GM19397 (cell line): Measurements from ENCODE around the gene NDUFS2.
A peak's percentile ranks its signal among the peaks of the same experiment; 100 is the strongest.
"Not testable (repeated sequence)": the region's sequence is repeated elsewhere in the genome, so short reads cannot be mapped to it uniquely, and the experiment has no call there.

ENCODE experiments used
- ATAC-seq: cut with Tn5 transposase; IDR thresholded peaks from one replicate; pipeline ENCODE4 v1.9.1; 2021; ENCODE audit warnings: mild to moderate bottlenecking, moderate library complexity; ENCODE audit not compliant: unreplicated experiment

Gene NDUFS2

DNA sequence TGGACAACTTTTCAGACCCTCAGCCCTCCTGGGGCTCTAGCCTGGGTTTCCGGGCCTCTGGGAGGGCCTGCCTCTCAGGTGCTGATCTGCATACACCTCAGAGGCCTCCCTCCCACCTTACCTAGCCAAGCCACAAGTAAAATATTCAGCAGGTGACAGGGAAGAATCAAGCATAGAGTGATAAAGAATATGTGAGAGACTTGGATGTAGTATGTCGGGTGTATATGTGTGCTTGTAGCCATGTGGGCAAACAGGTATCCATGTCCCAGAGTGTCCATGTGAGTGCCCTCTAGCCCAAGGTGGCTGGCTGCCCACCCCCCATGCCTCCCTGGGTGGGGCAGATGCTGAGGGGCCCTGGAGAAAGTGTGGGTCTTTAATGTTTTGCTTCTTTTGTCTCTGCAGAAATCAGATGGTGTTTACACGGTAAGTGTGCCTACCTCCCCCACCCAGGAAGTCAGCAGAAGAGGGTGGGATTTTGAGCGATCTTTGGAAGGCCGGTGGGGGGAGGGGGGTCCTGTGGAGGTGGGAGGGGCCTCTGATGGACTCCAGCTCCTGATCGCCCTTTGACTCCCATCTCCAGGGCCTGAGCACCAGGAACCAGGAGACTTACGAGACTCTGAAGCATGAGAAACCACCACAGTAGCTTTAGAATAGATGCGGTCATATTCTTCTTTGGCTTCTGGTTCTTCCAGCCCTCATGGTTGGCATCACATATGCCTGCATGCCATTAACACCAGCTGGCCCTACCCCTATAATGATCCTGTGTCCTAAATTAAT, 16.3 kb downstream of the NDUFS2 start:
- ATAC-seq = no peak

- ATAC-seq = no peak
Observed at GRCh38 chr1:161219078-161219892, 17.1 kb downstream of the NDUFS2 start.

DNA sequence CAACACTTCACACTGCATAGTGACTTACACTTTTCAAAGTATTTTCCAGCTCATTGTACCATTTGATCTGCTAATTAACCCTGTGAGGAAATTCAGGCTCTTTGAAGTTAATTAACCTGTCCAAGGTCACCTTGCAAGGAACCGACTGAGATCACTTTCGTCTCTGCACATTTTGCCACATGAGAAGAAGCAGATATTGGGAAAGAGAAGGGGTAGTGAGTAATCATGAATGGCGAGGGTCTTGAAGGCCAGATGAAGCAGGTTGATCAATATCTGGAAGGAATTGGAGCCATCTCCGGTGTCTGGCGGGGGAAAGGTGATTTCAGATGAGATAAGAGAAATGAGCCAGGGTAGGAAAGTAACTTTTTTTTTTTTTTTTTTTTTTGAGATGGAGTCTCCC, 17.8 kb downstream of the NDUFS2 start:
- ATAC-seq = no peak

GRCh38 chr1:161222175-161223019, 20.2 kb downstream of the NDUFS2 start:
- no peak for ATAC-seq

- ATAC-seq = no peak
Observed at GRCh38 chr1:161223805-161224694, 21.9 kb downstream of the NDUFS2 start.

DNA sequence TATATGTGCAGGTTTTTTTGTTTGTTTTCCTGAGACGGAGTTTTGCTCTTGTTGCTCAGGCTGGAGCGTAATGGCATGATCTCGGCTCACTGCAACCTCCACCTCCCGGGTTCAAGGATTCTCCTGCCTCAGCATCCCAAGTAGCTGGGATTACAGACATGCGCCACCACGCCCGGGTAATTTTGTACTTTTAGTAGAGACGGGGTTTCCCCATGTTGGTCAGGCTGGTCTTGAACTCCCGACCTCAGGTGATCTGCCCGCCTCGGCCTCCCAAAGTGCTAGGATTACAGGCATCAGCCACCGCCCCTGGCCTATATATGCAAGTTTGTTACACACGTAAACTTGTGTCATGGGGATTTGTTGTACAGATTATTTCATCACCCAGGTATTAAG, 22.5 kb downstream of the NDUFS2 start:
- ATAC-seq = not testable (repeated sequence)

GRCh38 chr1:161225178-161225533, 23.0 kb downstream of the NDUFS2 start:
- ATAC-seq = no peak

- peak; percentile 90 for ATAC-seq
Observed at GRCh38 chr1:161225534-161226319, 23.6 kb downstream of the NDUFS2 start, which contains the start of gene TOMM40L. TSS of gene TOMM40L (plus strand) at chr1:161226060. CDS start at chr1:161226490, 430 bp downstream.

- ATAC-seq = no peak
Observed at GRCh38 chr1:161226320-161226711, 24.1 kb downstream of the NDUFS2 start.

DNA sequence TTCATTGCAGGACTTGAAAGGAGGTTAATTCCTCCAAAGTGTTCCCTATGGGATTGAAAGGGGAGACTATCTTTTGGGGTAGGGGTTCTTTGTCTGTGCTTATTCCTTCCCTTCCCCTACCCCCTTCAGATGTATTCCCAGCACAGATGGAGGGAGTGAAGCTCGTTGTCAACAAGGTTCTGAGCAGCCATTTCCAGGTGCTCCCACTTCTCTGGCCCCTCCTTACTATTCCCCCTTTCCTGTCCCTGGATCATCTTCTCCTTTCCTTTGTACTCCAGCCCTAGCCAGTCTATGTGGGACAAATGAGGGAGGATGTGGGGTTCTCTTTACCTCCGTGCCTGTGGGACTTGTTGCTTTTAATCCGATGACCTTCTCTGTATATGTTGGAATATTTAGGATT, 24.6 kb downstream of the NDUFS2 start:
- ATAC-seq = no peak

- peak; percentile 28 for ATAC-seq
Observed at GRCh38 chr1:161227196-161227871, 25.2 kb downstream of the NDUFS2 start.

- no peak for ATAC-seq
Observed at GRCh38 chr1:161228032-161228431, 25.9 kb downstream of the NDUFS2 start.

- ATAC-seq = no peak
Observed at GRCh38 chr1:161229896-161230295, 27.7 kb downstream of the NDUFS2 start.

GRCh38 chr1:161230762-161231161, 28.6 kb downstream of the NDUFS2 start:
- no peak for ATAC-seq

GRCh38 chr1:161233102-161233501, 30.9 kb downstream of the NDUFS2 start:
- ATAC-seq = no peak

DNA sequence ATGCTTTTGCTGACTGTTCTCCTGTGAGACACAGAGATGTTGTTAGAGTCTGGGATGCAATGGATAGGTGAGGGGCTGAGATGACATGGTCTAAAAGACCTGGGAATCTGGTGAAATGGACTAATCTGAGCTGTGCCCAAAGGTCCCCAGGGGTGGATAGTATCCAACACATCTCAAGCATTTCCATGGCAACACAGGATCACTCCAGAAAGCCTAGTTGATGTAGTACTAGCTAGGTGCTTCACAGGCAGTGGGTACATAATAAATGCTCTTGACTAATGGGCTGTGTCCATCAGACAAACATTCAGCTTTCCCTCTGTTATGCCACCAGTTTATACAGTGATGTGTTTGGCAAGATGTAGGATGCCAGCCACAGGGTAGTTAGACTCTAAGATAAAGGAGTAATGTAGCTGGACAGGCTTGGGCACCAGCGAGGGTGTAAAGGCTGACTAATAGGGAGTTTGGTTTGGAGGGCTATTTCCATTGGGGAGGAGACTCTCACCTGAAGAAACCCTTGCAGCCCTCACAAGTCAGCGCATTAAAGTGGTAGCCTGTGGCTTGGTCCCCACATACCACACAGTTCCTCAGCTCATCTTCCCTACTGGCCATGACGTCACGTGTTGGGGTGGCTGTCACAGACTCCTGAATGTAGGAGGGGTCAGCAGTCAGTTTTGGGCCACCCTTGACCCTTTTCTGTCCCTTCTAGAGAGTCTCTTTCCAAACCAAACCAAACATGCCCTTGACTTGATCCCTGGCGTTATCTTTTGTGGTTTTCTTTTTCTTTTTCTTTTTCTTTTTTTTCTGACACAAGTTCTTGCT, 34.0 kb downstream of the NDUFS2 start:
- ATAC-seq = no peak

DNA sequence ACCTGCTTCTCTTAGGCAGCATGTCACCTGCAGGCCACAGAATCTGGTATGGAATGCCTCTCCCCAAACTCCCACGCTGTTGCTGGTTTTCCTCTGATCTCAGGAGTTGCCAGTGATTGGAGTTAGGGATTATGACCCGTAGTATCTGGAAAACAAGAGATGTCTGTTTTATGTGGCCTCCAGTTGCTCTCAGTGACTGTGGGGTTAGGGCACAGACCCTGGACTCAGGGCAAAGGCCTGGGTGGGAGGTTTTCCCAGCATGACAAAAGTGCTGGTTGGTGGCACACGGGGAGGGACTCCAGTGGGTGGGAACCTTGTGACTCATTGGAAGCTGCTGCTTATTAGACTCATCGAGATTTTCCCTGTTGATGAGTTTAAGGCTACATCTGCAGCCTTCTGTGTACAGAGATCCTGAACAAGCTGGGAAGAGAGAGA, 35.9 kb downstream of the NDUFS2 start, which contains the start of gene NR1I3:
Gene NR1I3, minus strand, starts transcription at position 165 of the 435 bp plus-strand sequence. CDS start 1,638 bp downstream, outside the sequence.
- ATAC-seq = no peak

DNA sequence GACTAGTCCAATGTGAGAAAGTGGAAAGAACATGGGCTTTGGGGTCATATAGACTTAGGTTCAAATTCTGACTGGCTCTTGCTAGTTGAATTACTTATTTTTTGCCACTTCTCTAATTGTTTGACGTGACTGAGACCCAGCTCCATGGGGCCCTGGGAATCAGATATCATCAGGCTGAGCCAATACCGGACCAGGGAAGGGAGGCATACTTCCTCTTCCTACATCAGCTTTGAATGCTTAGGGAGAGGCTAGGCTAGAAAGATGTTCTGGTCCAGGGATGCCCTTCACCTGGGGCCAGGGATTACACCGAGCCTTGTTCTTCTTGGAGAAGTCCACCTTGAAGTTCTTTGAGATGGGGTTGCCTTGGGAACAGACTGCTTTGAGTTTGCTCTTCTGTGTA, 39.5 kb downstream of the NDUFS2 start:
- ATAC-seq = no peak
